HEK293 (cell line): ENCODE results near the gene RIT1.

ENCODE experiments used
- BCL11A ChIP-seq: fragments of 450-650 bp; formaldehyde crosslinking; IDR thresholded peaks from 2 replicates; pipeline ENCODE4 v1.5.1; 2016; ENCODE audit warnings: low read depth, missing biosample characterization, missing genetic modification characterization
- GLI4 ChIP-seq: fragments of 450-650 bp; formaldehyde crosslinking; IDR thresholded peaks from 2 replicates; pipeline ENCODE4 v1.5.1; 2016; ENCODE audit warnings: missing biosample characterization, missing genetic modification characterization
- ZBTB44 ChIP-seq: fragments of 450-650 bp; IDR thresholded peaks from 2 replicates; pipeline ENCODE4 v1.5.1; 2018; ENCODE audit warnings: missing biosample characterization, mild to moderate bottlenecking, missing genetic modification characterization
- ZFP37 ChIP-seq: fragments of 450-650 bp; formaldehyde crosslinking; IDR thresholded peaks from 2 replicates; pipeline ENCODE4 v1.5.1; 2016; ENCODE audit warnings: missing biosample characterization, missing genetic modification characterization
- ZNF146 ChIP-seq: fragments of 450-650 bp; formaldehyde crosslinking; IDR thresholded peaks from 2 replicates; pipeline ENCODE4 v1.5.1; 2016; ENCODE audit warnings: missing biosample characterization, missing genetic modification characterization
- ZNF280C ChIP-seq: fragments of 450-650 bp; formaldehyde crosslinking; IDR thresholded peaks from 2 replicates; pipeline ENCODE4 v1.5.1; 2016; ENCODE audit warnings: missing biosample characterization, missing genetic modification characterization
- ZNF626 ChIP-seq: fragments of 450-650 bp; sonication (Bioruptor Pico); formaldehyde crosslinking; IDR thresholded peaks from 2 replicates; pipeline ENCODE4 v1.5.1; 2018; ENCODE audit warnings: missing biosample characterization, missing genetic modification characterization, inconsistent platforms
- TF ChIP-seq, protein P1 (sequence below): fragments of 450-650 bp; formaldehyde crosslinking; IDR thresholded peaks from 2 replicates; pipeline ENCODE4 v1.5.1; 2016; ENCODE audit warnings: missing biosample characterization, missing genetic modification characterization

DNA sequence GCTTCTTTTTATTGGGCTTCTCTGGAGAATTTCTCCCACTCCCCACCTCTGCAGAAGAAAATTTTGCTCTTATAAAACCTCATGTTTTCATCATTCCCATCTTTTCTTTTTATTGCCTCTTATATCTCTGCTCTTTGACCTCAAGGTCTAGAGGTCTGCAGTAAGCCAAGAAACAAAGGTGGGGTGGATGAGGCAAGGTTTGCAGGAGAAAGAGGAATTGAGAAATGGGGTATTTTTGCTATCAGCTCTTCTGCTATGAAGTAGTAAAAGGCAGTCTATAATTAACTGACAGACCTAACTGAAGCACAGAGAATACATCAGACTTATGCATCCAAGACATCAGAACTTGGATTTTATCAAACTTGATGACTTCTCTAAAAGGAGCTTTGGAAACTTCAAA is 28.9 kb downstream of the RIT1 start:
- TF ChIP-seq ZNF626 (tag by site-specific recombination): no peak
- TF ChIP-seq, protein P1, sequence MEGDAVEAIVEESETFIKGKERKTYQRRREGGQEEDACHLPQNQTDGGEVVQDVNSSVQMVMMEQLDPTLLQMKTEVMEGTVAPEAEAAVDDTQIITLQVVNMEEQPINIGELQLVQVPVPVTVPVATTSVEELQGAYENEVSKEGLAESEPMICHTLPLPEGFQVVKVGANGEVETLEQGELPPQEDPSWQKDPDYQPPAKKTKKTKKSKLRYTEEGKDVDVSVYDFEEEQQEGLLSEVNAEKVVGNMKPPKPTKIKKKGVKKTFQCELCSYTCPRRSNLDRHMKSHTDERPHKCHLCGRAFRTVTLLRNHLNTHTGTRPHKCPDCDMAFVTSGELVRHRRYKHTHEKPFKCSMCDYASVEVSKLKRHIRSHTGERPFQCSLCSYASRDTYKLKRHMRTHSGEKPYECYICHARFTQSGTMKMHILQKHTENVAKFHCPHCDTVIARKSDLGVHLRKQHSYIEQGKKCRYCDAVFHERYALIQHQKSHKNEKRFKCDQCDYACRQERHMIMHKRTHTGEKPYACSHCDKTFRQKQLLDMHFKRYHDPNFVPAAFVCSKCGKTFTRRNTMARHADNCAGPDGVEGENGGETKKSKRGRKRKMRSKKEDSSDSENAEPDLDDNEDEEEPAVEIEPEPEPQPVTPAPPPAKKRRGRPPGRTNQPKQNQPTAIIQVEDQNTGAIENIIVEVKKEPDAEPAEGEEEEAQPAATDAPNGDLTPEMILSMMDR (tag by site-specific recombination): no peak
- no peak for TF ChIP-seq ZNF280C (tag by site-specific recombination)
- TF ChIP-seq ZNF146: no peak
- TF ChIP-seq GLI4 (tag by site-specific recombination): no peak
- no peak for TF ChIP-seq BCL11A
- TF ChIP-seq ZBTB44: no peak
- no peak for TF ChIP-seq ZFP37
